ENCODE data around the gene PARVA.

The PARVA gene

DNA sequence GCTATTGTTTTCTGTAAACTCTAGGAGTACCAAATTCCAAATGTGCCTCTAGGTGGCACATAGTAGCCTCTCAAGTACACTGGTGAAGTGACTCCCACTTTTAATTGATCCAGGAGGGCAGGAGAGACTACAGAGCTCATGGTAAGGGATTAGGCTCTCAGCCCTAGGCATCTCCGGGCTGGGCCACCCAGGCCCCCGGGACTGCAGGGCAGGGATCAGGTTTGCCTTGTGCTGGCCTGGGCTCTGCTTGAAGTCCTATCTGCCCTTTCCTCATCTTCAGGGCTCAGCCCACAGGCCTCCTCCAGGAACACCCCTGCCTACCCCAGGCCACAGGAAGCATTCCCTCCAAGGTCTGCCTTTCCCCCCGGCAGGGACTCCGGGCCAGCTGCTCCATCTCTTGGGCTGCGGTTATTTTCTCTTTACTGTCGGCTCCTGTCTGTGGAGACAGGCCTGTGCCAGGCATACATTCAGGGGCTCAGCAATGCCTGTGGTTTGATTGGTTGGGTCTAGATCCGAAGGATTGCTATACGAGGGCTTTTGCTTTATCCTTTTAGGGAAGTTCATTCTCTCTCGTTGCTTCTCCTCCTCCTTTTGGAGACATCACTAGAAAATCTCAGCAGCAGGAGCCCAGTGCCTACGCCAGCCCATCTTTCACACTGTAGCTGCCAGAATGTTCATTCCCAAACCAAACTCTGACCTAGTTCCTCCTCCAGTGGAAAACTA is 32.8 kb downstream of the PARVA start:
- Histone ChIP-seq H3K4me3 (ENCODE audit: low read length) (no peak overlapping the region), H3K36me3 (ENCODE audit: insufficient read depth, low read depth, low read length) (no peaks in the 10 kb centered on the region), H3K9me3 (ENCODE audit: insufficient read depth, low read depth, low read length) (no peaks in the 10 kb centered on the region; the same call in 1 of the 2 replicates), H3K27me3 (ENCODE audit: insufficient read depth, low read length) (no peaks in the 10 kb centered on the region), H3K4me1 (ENCODE audit: insufficient read depth, low read length) (peaks cover 20% of the 10 kb centered on the region), H3K9ac (ENCODE audit: low read depth, low read length) (0 out of 2 replicates have a peak overlapping the region, but pooled peaks have one; percentile 15), H3K27ac (ENCODE audit: low read length) (no peak overlapping the region)

DNA sequence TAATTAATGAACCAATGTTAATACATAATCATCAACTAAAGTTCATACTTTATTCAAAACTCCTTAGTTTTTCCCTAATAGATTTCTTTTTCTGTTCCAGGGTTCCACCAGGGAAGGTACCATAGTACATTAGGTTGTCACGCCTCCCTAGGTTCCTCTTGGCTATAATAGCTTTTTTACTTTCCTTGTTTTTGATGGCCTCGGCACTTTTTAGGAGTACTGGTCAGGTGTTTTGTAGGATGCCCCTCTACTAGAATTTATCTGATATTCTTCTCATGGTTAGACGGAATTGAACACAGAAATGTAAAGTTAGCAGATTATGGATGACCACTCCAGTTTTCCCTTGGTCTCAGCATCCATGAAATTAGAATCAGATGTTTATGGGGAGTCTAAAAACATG is 34.0 kb downstream of the PARVA start:
- H3K9ac ChIP-seq (ENCODE audit: low read depth, low read length): no peak overlapping the region
- no peaks in the 10 kb centered on the region for H3K36me3 ChIP-seq (ENCODE audit: insufficient read depth, low read depth, low read length)
- H3K4me1 ChIP-seq (ENCODE audit: insufficient read depth, low read length): peaks cover 20% of the 10 kb centered on the region
- no peaks in the 10 kb centered on the region for H3K9me3 ChIP-seq (ENCODE audit: insufficient read depth, low read depth, low read length)
- H3K27me3 ChIP-seq (ENCODE audit: insufficient read depth, low read length): no peaks in the 10 kb centered on the region
- no peak overlapping the region for H3K27ac ChIP-seq (ENCODE audit: low read length)
- no peak overlapping the region for H3K4me3 ChIP-seq (ENCODE audit: low read length)

GRCh38 chr11:12411806-12412727 is 34.7 kb downstream of the PARVA start:
- Histone ChIP-seq H3K4me1 (ENCODE audit: insufficient read depth, low read length) (peaks cover 20% of the 10 kb centered on the region), H3K9ac (ENCODE audit: low read depth, low read length) (no peak overlapping the region; the same call in 1 of the 2 replicates), H3K4me3 (ENCODE audit: low read length) (no peak overlapping the region), H3K27ac (ENCODE audit: low read length) (no peak overlapping the region), H3K36me3 (ENCODE audit: insufficient read depth, low read depth, low read length) (no peaks in the 10 kb centered on the region), H3K9me3 (ENCODE audit: insufficient read depth, low read depth, low read length) (no peaks in the 10 kb centered on the region), H3K27me3 (ENCODE audit: insufficient read depth, low read length) (no peaks in the 10 kb centered on the region)

- Histone ChIP-seq H3K9me3 (ENCODE audit: insufficient read depth, low read depth, low read length) (no peaks in the 10 kb centered on the region), H3K27me3 (ENCODE audit: insufficient read depth, low read length) (no peaks in the 10 kb centered on the region), H3K36me3 (ENCODE audit: insufficient read depth, low read depth, low read length) (no peaks in the 10 kb centered on the region), H3K4me3 (ENCODE audit: low read length) (no peak overlapping the region), H3K4me1 (ENCODE audit: insufficient read depth, low read length) (peaks cover 20% of the 10 kb centered on the region), H3K27ac (ENCODE audit: low read length) (no peak overlapping the region), H3K9ac (ENCODE audit: low read depth, low read length) (no peak overlapping the region)
Observed at GRCh38 chr11:12413141-12414052, 36.0 kb downstream of the PARVA start.

GRCh38 chr11:12414611-12415010 is 37.2 kb downstream of the PARVA start:
- H3K9ac ChIP-seq (ENCODE audit: low read depth, low read length): no peak overlapping the region
- H3K4me1 ChIP-seq (ENCODE audit: insufficient read depth, low read length): peaks cover 20% of the 10 kb centered on the region
- no peak overlapping the region for H3K4me3 ChIP-seq (ENCODE audit: low read length)
- H3K27ac ChIP-seq (ENCODE audit: low read length): no peak overlapping the region
- no peaks in the 10 kb centered on the region for H3K9me3 ChIP-seq (ENCODE audit: insufficient read depth, low read depth, low read length)
- H3K27me3 ChIP-seq (ENCODE audit: insufficient read depth, low read length): no peaks in the 10 kb centered on the region
- H3K36me3 ChIP-seq (ENCODE audit: insufficient read depth, low read depth, low read length): no peaks in the 10 kb centered on the region

DNA sequence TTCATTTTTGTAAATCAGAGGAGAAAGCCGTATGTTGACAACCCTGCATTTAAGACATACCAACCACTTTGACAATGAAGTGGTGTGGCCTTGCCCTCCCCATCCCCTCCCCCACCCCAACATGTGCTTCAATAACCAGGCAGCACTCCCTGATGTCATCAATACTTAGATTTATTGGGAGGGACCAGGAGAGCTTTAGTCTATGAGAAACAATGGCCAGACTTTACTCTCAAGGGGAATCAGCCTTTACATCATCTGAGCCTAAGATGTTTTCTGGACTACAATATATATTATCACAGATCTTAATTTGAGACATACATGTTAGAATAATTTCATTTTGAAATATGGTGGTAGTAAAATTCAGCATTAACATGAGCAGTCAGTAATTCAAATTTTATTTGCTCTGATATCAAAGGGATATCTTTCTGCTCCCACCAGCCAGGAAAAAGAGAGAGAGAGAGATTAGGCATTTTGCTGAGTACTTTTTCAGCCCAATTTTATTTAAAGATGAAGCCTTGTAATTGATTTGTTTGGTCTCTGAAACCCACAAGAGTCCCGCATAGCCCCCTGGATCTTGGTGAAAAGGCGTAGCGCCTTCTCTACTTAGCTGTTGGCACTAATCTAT is 38.1 kb downstream of the PARVA start:
- H3K9ac ChIP-seq (ENCODE audit: low read depth, low read length): no peak overlapping the region
- H3K4me3 ChIP-seq (ENCODE audit: low read length): no peak overlapping the region
- no peaks in the 10 kb centered on the region for H3K36me3 ChIP-seq (ENCODE audit: insufficient read depth, low read depth, low read length)
- no peak overlapping the region for H3K27ac ChIP-seq (ENCODE audit: low read length)
- no peaks in the 10 kb centered on the region for H3K9me3 ChIP-seq (ENCODE audit: insufficient read depth, low read depth, low read length)
- H3K4me1 ChIP-seq (ENCODE audit: insufficient read depth, low read length): peaks cover 15% of the 10 kb centered on the region
- no peaks in the 10 kb centered on the region for H3K27me3 ChIP-seq (ENCODE audit: insufficient read depth, low read length)

GRCh38 chr11:12416552-12416951 is 39.2 kb downstream of the PARVA start:
- Histone ChIP-seq H3K4me3 (ENCODE audit: low read length) (no peak overlapping the region), H3K36me3 (ENCODE audit: insufficient read depth, low read depth, low read length) (no peaks in the 10 kb centered on the region), H3K27ac (ENCODE audit: low read length) (no peak overlapping the region), H3K9me3 (ENCODE audit: insufficient read depth, low read depth, low read length) (no peaks in the 10 kb centered on the region), H3K27me3 (ENCODE audit: insufficient read depth, low read length) (no peaks in the 10 kb centered on the region), H3K9ac (ENCODE audit: low read depth, low read length) (no peak overlapping the region), H3K4me1 (ENCODE audit: insufficient read depth, low read length) (peaks cover 12% of the 10 kb centered on the region)

GRCh38 chr11:12417691-12418611 is 40.6 kb downstream of the PARVA start:
- no peaks in the 10 kb centered on the region for H3K9me3 ChIP-seq (ENCODE audit: insufficient read depth, low read depth, low read length)
- H3K27ac ChIP-seq (ENCODE audit: low read length): no peak overlapping the region
- no peak overlapping the region for H3K4me3 ChIP-seq (ENCODE audit: low read length)
- peaks cover 8% of the 10 kb centered on the region; the same call in 1 of the 2 replicates for H3K4me1 ChIP-seq (ENCODE audit: insufficient read depth, low read length)
- H3K36me3 ChIP-seq (ENCODE audit: insufficient read depth, low read depth, low read length): no peaks in the 10 kb centered on the region
- no peaks in the 10 kb centered on the region for H3K27me3 ChIP-seq (ENCODE audit: insufficient read depth, low read length)
- no peak overlapping the region for H3K9ac ChIP-seq (ENCODE audit: low read depth, low read length)

DNA sequence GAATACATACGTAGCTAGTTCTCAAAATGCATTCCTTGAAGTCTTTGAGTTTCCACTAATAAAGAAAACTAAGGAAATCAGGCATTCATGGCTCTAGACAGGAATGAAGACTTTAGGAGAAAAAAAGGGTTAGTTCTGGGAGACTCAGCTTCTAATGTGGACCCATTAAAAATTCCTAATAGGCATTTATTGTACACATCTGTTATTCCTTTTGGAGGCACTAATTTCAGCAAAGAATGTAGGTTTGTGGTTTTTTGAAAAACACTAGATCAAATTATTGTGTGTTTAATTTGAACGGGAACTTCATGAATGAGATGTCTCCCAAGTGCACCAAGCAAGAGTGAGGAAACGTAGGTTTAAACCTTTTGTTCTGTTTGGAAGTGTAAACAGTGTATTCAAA is 42.7 kb downstream of the PARVA start:
- Histone ChIP-seq H3K9ac (ENCODE audit: low read depth, low read length) (no peak overlapping the region), H3K9me3 (ENCODE audit: insufficient read depth, low read depth, low read length) (no peaks in the 10 kb centered on the region), H3K4me1 (ENCODE audit: insufficient read depth, low read length) (no peaks in the 10 kb centered on the region), H3K27me3 (ENCODE audit: insufficient read depth, low read length) (no peaks in the 10 kb centered on the region), H3K36me3 (ENCODE audit: insufficient read depth, low read depth, low read length) (no peaks in the 10 kb centered on the region), H3K4me3 (ENCODE audit: low read length) (no peak overlapping the region), H3K27ac (ENCODE audit: low read length) (no peak overlapping the region)

DNA sequence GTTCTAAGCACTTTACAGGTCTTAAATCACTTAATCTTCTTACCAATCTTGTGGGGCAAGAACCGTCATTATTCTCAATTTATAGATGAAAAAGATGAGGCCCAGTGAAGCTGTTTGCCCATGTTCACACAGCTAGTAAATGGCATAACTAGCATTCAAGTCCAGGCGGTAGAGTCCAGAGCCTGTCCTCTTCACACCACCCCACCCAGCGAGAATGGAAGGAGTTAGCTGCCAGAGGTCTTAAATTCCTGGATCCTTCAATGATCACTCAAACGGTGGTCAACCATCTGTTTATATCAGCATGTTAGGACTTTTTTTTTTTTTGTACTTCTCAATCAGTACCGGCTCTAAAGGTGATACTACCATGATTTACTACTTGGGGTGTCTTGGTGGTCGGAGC is 43.3 kb downstream of the PARVA start:
- Histone ChIP-seq H3K27ac (ENCODE audit: low read length) (no peak overlapping the region), H3K4me3 (ENCODE audit: low read length) (no peak overlapping the region), H3K36me3 (ENCODE audit: insufficient read depth, low read depth, low read length) (no peaks in the 10 kb centered on the region), H3K9me3 (ENCODE audit: insufficient read depth, low read depth, low read length) (no peaks in the 10 kb centered on the region), H3K27me3 (ENCODE audit: insufficient read depth, low read length) (no peaks in the 10 kb centered on the region), H3K9ac (ENCODE audit: low read depth, low read length) (no peak overlapping the region), H3K4me1 (ENCODE audit: insufficient read depth, low read length) (no peaks in the 10 kb centered on the region)
